ENCODE data around the gene PTBP3. TPM values are rescaled to one million over a fixed set of nuclear protein-coding genes. Genes with fewer than 3 reads are reported as not detected.

PTBP3 gene
- total RNA-seq, 1 experiment from 2014 or later, result 73.1 TPM

- no peak for DNase-seq
- intact Hi-C loops (cut with micrococcal nuclease; ENCODE audit: unreplicated experiment), result no loop called here
- Mint-ChIP-seq H3K36me3 (ENCODE audit: insufficient read depth, unreplicated experiment) (no peaks in the 10 kb centered on the region), H3K9me3 (ENCODE audit: low read depth, unreplicated experiment) (no peaks in the 10 kb centered on the region), H3K27me3 (ENCODE audit: unreplicated experiment) (no peaks in the 10 kb centered on the region), H3K4me3 (ENCODE audit: low read depth, unreplicated experiment) (no peak overlapping the region), H3K4me1 (ENCODE audit: low read depth, unreplicated experiment) (no peaks in the 10 kb centered on the region), H3K27ac (ENCODE audit: unreplicated experiment) (no peak overlapping the region)
- CTCF ChIA-PET, result no interaction called here
- TF ChIP-seq CTCF (IDR thresholded peaks at IDR 0.05; ENCODE audit: unreplicated experiment), result no peak
- no TSS peak for BruUV-seq (replicated peaks)
These were observed 144.5 kb downstream of the PTBP3 start for GRCh38 chr9:112188884-112189283.

- H3K36me3 Mint-ChIP-seq (ENCODE audit: insufficient read depth, unreplicated experiment), result no peaks in the 10 kb centered on the region
- no peak overlapping the region for H3K4me3 Mint-ChIP-seq (ENCODE audit: low read depth, unreplicated experiment)
- no peak for DNase-seq
- H3K27me3 Mint-ChIP-seq (ENCODE audit: unreplicated experiment), result no peaks in the 10 kb centered on the region
- intact Hi-C loops (cut with micrococcal nuclease; ENCODE audit: unreplicated experiment), result no loop called here
- TF ChIP-seq CTCF (IDR thresholded peaks at IDR 0.05; ENCODE audit: unreplicated experiment), result no peak
- no peaks in the 10 kb centered on the region for H3K9me3 Mint-ChIP-seq (ENCODE audit: low read depth, unreplicated experiment)
- no peak overlapping the region for H3K27ac Mint-ChIP-seq (ENCODE audit: unreplicated experiment)
- BruUV-seq (replicated peaks), result no TSS peak
- CTCF ChIA-PET, result no interaction called here
- no peaks in the 10 kb centered on the region for H3K4me1 Mint-ChIP-seq (ENCODE audit: low read depth, unreplicated experiment)
These were observed 146.0 kb downstream of the PTBP3 start for GRCh38 chr9:112187404-112187803.

GRCh38 chr9:112186695-112187094 lies 146.7 kb downstream of the PTBP3 start:
- CTCF ChIA-PET, result no interaction called here
- BruUV-seq (replicated peaks), result no TSS peak
- no peak overlapping the region for H3K4me3 Mint-ChIP-seq (ENCODE audit: low read depth, unreplicated experiment)
- TF ChIP-seq CTCF (IDR thresholded peaks at IDR 0.05; ENCODE audit: unreplicated experiment), result no peak
- H3K4me1 Mint-ChIP-seq (ENCODE audit: low read depth, unreplicated experiment), result no peaks in the 10 kb centered on the region
- no peak for DNase-seq
- H3K9me3 Mint-ChIP-seq (ENCODE audit: low read depth, unreplicated experiment), result no peaks in the 10 kb centered on the region
- H3K27ac Mint-ChIP-seq (ENCODE audit: unreplicated experiment), result no peak overlapping the region
- H3K36me3 Mint-ChIP-seq (ENCODE audit: insufficient read depth, unreplicated experiment), result no peaks in the 10 kb centered on the region
- H3K27me3 Mint-ChIP-seq (ENCODE audit: unreplicated experiment), result no peaks in the 10 kb centered on the region
- intact Hi-C loops (cut with micrococcal nuclease; ENCODE audit: unreplicated experiment), result no loop called here

- BruUV-seq (replicated peaks), result no TSS peak
- no peaks in the 10 kb centered on the region for H3K27me3 Mint-ChIP-seq (ENCODE audit: unreplicated experiment)
These were observed 148.5 kb downstream of the PTBP3 start for GRCh38 chr9:112184946-112185345.

More at GRCh38 chr9:112184946-112185345, 148.5 kb downstream of the PTBP3 start:
- TF ChIP-seq CTCF (IDR thresholded peaks at IDR 0.05; ENCODE audit: unreplicated experiment), result no peak
- no peak overlapping the region for H3K27ac Mint-ChIP-seq (ENCODE audit: unreplicated experiment)
- no peak for DNase-seq
- H3K4me3 Mint-ChIP-seq (ENCODE audit: low read depth, unreplicated experiment), result no peak overlapping the region
- no peaks in the 10 kb centered on the region for H3K4me1 Mint-ChIP-seq (ENCODE audit: low read depth, unreplicated experiment)
- no peaks in the 10 kb centered on the region for H3K9me3 Mint-ChIP-seq (ENCODE audit: low read depth, unreplicated experiment)
- intact Hi-C loops (cut with micrococcal nuclease; ENCODE audit: unreplicated experiment), result no loop called here
- CTCF ChIA-PET, result no interaction called here
- H3K36me3 Mint-ChIP-seq (ENCODE audit: insufficient read depth, unreplicated experiment), result no peaks in the 10 kb centered on the region

Data from Calu3 (cell line).